HG03095 (cell line): ENCODE data around the gene ZNF579.
"Not testable (repeated sequence)": the region's sequence is repeated elsewhere in the genome, so short reads cannot be mapped to it uniquely, and the experiment has no call there.

Experiments used
- ATAC-seq: cut with Tn5 transposase; IDR thresholded peaks from one replicate; pipeline ENCODE4 v1.9.1; 2021; ENCODE audit warnings: moderate library complexity; ENCODE audit not compliant: unreplicated experiment

The ZNF579 gene

GRCh38 chr19:55541091-55541490, 39.6 kb downstream of the ZNF579 start:
- no peak for ATAC-seq

DNA sequence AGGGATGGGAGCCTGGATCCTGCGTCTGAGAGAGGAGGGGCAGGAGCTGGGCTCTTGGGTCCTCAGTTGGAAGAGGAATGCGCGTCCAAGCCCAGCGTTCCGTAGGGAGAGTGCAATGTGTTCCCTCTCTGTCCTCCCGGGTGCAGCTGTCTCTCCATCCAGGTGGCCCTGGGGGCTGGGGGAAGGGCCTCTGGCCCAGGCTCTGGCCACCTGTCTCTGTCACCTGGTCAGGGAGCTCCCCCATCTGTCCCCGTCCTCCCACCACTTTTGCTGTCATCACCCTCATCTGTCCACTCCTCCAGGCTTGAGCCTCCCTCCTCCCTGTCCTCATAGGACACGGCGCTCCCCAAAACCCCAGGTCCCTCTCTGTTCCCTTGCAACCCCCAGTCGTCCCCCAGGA, 40.0 kb downstream of the ZNF579 start:
- ATAC-seq = no peak

- ATAC-seq = no peak
These were observed 41.3 kb downstream of the ZNF579 start for GRCh38 chr19:55539090-55539984.

- no peak for ATAC-seq
These were observed 42.5 kb downstream of the ZNF579 start for GRCh38 chr19:55538132-55538531.

GRCh38 chr19:55537741-55538111, 42.9 kb downstream of the ZNF579 start:
- ATAC-seq = no peak

DNA sequence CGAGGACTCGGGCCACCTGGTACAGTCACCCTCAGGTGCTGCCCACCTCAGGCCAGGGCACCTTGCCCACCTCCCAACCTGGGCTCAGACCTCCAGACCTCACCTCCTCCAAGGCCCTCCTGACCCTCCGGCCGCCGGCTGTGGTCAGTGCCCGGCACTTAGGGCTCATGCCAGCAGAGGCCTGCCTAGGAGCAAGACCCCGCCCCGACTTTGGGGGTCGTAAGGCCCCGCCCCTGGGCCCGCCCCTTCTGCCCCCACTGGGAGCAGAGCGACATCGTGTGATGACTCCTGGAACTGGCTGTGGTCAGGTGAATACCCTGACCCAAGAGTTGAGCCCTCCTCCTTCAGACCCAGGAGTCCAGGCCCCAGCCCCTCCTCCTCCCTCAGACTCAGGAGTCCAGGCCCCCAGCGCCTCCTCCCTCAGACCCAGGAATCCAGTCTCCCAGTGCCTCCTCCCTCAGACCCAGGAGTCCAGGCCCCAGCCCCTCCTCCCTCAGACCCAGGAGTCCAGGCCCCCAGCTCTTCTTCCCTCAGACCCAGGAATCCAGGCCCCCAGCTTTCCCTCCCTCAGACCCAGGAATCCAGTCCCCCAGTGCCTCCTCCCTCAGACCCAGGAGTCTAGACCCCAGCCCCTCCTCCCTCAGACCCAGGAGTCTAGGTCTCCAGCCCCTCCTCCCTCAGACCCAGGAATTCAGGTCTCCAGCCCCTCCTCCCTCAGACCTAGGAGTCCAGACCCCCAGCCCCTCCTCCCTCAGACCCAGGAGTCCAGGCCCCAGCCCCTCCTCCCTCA, 43.5 kb downstream of the ZNF579 start, which contains the start of gene SBK2:
SBK2 (minus strand) TSS at position 183 of the 790 bp plus-strand sequence. CDS start 839 bp downstream, outside the sequence.
- no peak for ATAC-seq

- ATAC-seq = no peak
These were observed 44.3 kb downstream of the ZNF579 start for GRCh38 chr19:55536366-55536765.

- ATAC-seq = no peak
These were observed 44.7 kb downstream of the ZNF579 start for GRCh38 chr19:55535965-55536350.

GRCh38 chr19:55535173-55535964, 45.3 kb downstream of the ZNF579 start:
- no peak for ATAC-seq

GRCh38 chr19:55534280-55534679, 46.4 kb downstream of the ZNF579 start:
- ATAC-seq = not testable (repeated sequence)

- ATAC-seq = no peak
These were observed 49.7 kb downstream of the ZNF579 start for GRCh38 chr19:55530996-55531395.

DNA sequence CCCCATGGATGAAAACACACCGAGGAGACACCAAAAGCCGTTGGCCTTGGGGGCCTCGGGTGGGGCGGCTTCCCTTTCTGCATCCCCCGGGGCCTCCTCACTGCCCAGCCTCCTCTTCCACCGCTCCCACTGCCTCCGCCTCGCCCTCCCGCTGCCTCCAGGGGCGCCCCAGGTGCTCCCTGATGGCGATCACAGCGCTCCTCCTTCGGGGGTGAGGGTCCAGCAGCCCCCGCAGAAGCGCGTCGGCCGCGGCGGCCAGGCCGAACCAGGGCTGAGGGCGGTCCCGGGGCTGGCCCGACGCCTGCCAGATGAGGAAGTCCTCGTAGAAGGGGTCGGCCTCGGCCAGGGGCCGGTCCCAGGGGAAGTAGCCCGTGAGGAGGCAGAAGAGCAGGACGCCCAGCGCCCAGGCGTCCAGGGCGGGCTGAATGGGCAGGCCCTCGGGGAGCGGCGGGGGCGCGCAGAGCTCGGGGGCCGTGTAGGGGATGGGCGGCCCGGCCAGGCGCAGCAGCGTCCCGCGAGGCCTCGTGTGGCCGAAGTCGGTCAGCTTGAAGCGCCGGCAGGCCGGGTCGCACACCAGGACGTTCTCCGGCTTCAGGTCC, 50.9 kb downstream of the ZNF579 start:
- ATAC-seq = no peak

GRCh38 chr19:55528030-55528803, 52.4 kb downstream of the ZNF579 start:
- ATAC-seq = no peak

GRCh38 chr19:55527197-55528029, 53.2 kb downstream of the ZNF579 start:
- no peak for ATAC-seq
